SH-SY5Y (cell line): Measurements from ENCODE around the gene CSN3.

Experiments
- GATA2 ChIP-seq: IDR thresholded peaks from 2 replicates; pipeline ENCODE4 v1.6.1; 2011; ENCODE audit warnings: mild to moderate bottlenecking, low read depth, low read length
- GATA3 ChIP-seq: IDR thresholded peaks from 2 replicates; pipeline ENCODE4 v1.6.1; 2011; ENCODE audit warnings: low read depth, mild to moderate bottlenecking, low read length, moderate library complexity

GRCh38 chr4:70291341-70291740 is 48.9 kb downstream of the CSN3 start:
- TF ChIP-seq GATA2 (no peak), GATA3 (no peak)
